NOMO-1 treated with dmso at 0.1 percent for 144 hours (cell line): ENCODE data around the gene TNIP1.

Experiments
- DNase-seq: peaks from one replicate; lab custom pipeline; 2025; ENCODE audit not compliant: unreplicated experiment; lab: John Stamatoyannopoulos, UW

The TNIP1 gene

GRCh38 chr5:151085517-151086041 is 4.7 kb upstream of the TNIP1 start:
- DNase-seq, result no peak

GRCh38 chr5:151084363-151084762 is 3.5 kb upstream of the TNIP1 start:
- no peak for DNase-seq

- DNase-seq, result no peak
These were observed 2.3 kb upstream of the TNIP1 start for GRCh38 chr5:151083081-151083676.

GRCh38 chr5:151082282-151082902 is 1.6 kb upstream of the TNIP1 start:
- no peak for DNase-seq

GRCh38 chr5:151081431-151082281 is 822 bp upstream of the TNIP1 start:
- peak; percentile 52 for DNase-seq

- no peak for DNase-seq
These were observed 809 bp downstream of the TNIP1 start for GRCh38 chr5:151079838-151080612.

- DNase-seq, result no peak
These were observed 2.2 kb downstream of the TNIP1 start for GRCh38 chr5:151078490-151079262.

GRCh38 chr5:151077967-151078366 is 2.9 kb downstream of the TNIP1 start:
- DNase-seq, result no peak

GRCh38 chr5:151077419-151077818 is 3.4 kb downstream of the TNIP1 start:
- DNase-seq, result no peak

GRCh38 chr5:151076616-151077015 is 4.2 kb downstream of the TNIP1 start:
- DNase-seq, result no peak

- no peak for DNase-seq
These were observed 5.0 kb downstream of the TNIP1 start for GRCh38 chr5:151075698-151076331.

GRCh38 chr5:151074557-151074956 is 6.3 kb downstream of the TNIP1 start:
- DNase-seq, result no peak

GRCh38 chr5:151073280-151073679 is 7.6 kb downstream of the TNIP1 start:
- no peak for DNase-seq

- DNase-seq, result no peak
These were observed 8.2 kb downstream of the TNIP1 start for GRCh38 chr5:151072630-151073025.

GRCh38 chr5:151071848-151072629 is 8.8 kb downstream of the TNIP1 start:
- no peak for DNase-seq

GRCh38 chr5:151071021-151071420 is 9.8 kb downstream of the TNIP1 start:
- no peak for DNase-seq

GRCh38 chr5:151070449-151070848 is 10.4 kb downstream of the TNIP1 start:
- no peak for DNase-seq

- no peak for DNase-seq
These were observed 12.2 kb downstream of the TNIP1 start for GRCh38 chr5:151068433-151069197.
